K562 (cell line): ENCODE data around the gene XPR1. TPM values are rescaled to one million over a fixed set of nuclear protein-coding genes. Genes with fewer than 3 reads are reported as not detected.

ENCODE experiments used
- ATAC-seq: fragments of 200-7000 bp; cut with Tn5 transposase; 3 replicates; pipeline ENCODE4 v1.9.1; 2020; ENCODE audit warnings: moderate library complexity
- BruUV-seq: library from RNA; stranded (reverse); fragments of 400-500 nt; replicated peaks from 2 replicates; lab custom pipeline; 2021; lab: Mats Ljungman, UMichigan
- CTCF ChIA-PET: fragments of 300-600 bp; formaldehyde crosslinking; extraction: SDS; loops from one replicate; lab custom pipeline; 2021; ENCODE audit warnings: low intra/inter-chr PET ratio; lab: Yijun Ruan, JAX
- POLR2A ChIA-PET: fragments of 300-600, 350-650 bp; sonication (Branson Sonifier 250); formaldehyde crosslinking; extraction: SDS; loops from one replicate; lab custom pipeline; 2021; ENCODE audit warnings: antibody characterized with exemption, inconsistent platforms; lab: Yijun Ruan, JAX
- DNase-seq, 4 experiments: peaks; one replicate each; pipeline versions ENCODE4 v3.0.0 to v3.0.0-alpha.2; 2011 to 2018; ENCODE audit warnings: low spot score in 3 of 4, mixed read lengths in 3 of 4; ENCODE audit errors: extremely low read depth in 1 of 4
- FAIRE-seq: peaks from 2 replicates; lab custom pipeline; 2011; peaks lifted over from hg19 to GRCh38; lab: Jason Lieb, UNC
- H2AFZ ChIP-seq: 2 replicates; pipeline ENCODE4 v1.6.0; 2011; ENCODE audit warnings: low read depth, low read length, control low read depth, inconsistent platforms
- H3K27ac ChIP-seq: fragments of 200-600 bp; 3 replicates; pipeline ENCODE4 v1.8.0; 2011; ENCODE audit warnings: low read depth, mild to moderate bottlenecking, control low read depth, inconsistent platforms, low read length, moderate library complexity, mixed read lengths; ENCODE audit errors: extremely low read depth
- H3K27me3 ChIP-seq, 2 experiments: fragments of 300-600 bp in 1 of 2; 2 replicates in 1 of 2; 3 replicates in 1 of 2; pipeline versions ENCODE4 v1.6.0 to v1.8.0; 2011; ENCODE audit warnings: inconsistent platforms in 2 of 2, low read length in 2 of 2, mild to moderate bottlenecking in 1 of 2, mixed read lengths in 1 of 2, moderate library complexity in 1 of 2; ENCODE audit not compliant: control insufficient read depth in 2 of 2, insufficient read depth in 2 of 2
- H3K36me3 ChIP-seq: fragments of 300-600 bp; 3 replicates; pipeline ENCODE4 v1.8.0; 2011; ENCODE audit warnings: mild to moderate bottlenecking, low read length, inconsistent platforms; ENCODE audit not compliant: control insufficient read depth, insufficient read depth
- H3K4me1 ChIP-seq, 2 experiments: fragments of 200-600 bp in 1 of 2; replicated peaks in 1 of 2; 2 replicates in 1 of 2; 3 replicates in 1 of 2; pipeline versions ENCODE4 v1.5.1 to v1.8.0; 2011; ENCODE audit warnings: inconsistent platforms in 2 of 2, low read length in 2 of 2, mild to moderate bottlenecking in 1 of 2, mixed read lengths in 1 of 2, moderate library complexity in 1 of 2; ENCODE audit not compliant: control insufficient read depth in 2 of 2, insufficient read depth in 2 of 2
- H3K4me2 ChIP-seq: 2 replicates; pipeline ENCODE4 v1.6.1; 2011; ENCODE audit warnings: low read length, control low read depth, inconsistent platforms, mixed read lengths; ENCODE audit not compliant: insufficient read depth
- H3K4me3 ChIP-seq: fragments of 200-600 bp; sonication (generic), shearing (Covaris generic); 2 replicates; pipeline ENCODE4 v1.5.1; 2016; ENCODE audit warnings: control low read depth, inconsistent platforms
- H3K79me2 ChIP-seq: fragments of 200-600 bp; 3 replicates; pipeline ENCODE4 v1.8.0; 2011; ENCODE audit warnings: low read length, inconsistent platforms; ENCODE audit not compliant: control insufficient read depth, insufficient read depth
- H3K9ac ChIP-seq, 2 experiments: 2 replicates each; pipeline versions ENCODE4 v1.6.0 to v1.6.1; 2011; ENCODE audit warnings: low read depth in 2 of 2, low read length in 2 of 2, control low read depth in 1 of 2, inconsistent platforms in 1 of 2, mild to moderate bottlenecking in 1 of 2, mixed read lengths in 1 of 2; ENCODE audit not compliant: insufficient read depth in 1 of 2
- H3K9me1 ChIP-seq: one replicate; pipeline ENCODE4 v1.6.0; 2011; ENCODE audit warnings: inconsistent platforms, mild to moderate bottlenecking, low read length, moderate library complexity; ENCODE audit not compliant: control insufficient read depth, insufficient read depth
- H3K9me3 ChIP-seq: replicated peaks from 2 replicates; pipeline ENCODE4 v1.5.1; 2011; ENCODE audit warnings: low read depth, low read length, inconsistent platforms; ENCODE audit not compliant: control insufficient read depth, insufficient read depth
- H4K20me1 ChIP-seq: replicated peaks from 2 replicates; pipeline ENCODE4 v1.6.1; 2011; ENCODE audit warnings: low read length, inconsistent platforms, mixed read lengths; ENCODE audit not compliant: control insufficient read depth, insufficient read depth
- CBX8 ChIP-seq: fragments of 200-600 bp; sonication (generic); IDR thresholded peaks from 2 replicates; pipeline ENCODE4 v1.6.1; 2012; ENCODE audit warnings: borderline replicate concordance, mixed run types, low read depth, mild to moderate bottlenecking, moderate library complexity, mixed read lengths, low read length, control low read depth, inconsistent platforms; ENCODE audit not compliant: poor library complexity, severe bottlenecking; ENCODE audit errors: extremely low read depth
- CREB3 ChIP-seq: fragments of 450-650 bp; conservative IDR thresholded peaks from 2 replicates; pipeline ENCODE4 v1.6.1; 2016; ENCODE audit warnings: missing genetic modification characterization, low read depth, mild to moderate bottlenecking, missing compliant biosample characterization, moderate library complexity
- ELF2 ChIP-seq: fragments of 250-450 bp; sonication (Bioruptor Pico); IDR thresholded peaks from 2 replicates; pipeline ENCODE4 v1.5.0; 2021; ENCODE audit warnings: mild to moderate bottlenecking
- GTF2F1 ChIP-seq: IDR thresholded peaks from 2 replicates; pipeline ENCODE4 v1.6.1; 2011; ENCODE audit warnings: low read depth, low read length, improper control_type of control experiment
- RREB1 ChIP-seq: fragments of 250-450 bp; sonication (Bioruptor Pico); IDR thresholded peaks from 2 replicates; pipeline ENCODE4 v1.4.0; 2020
- SMC3 ChIP-seq: conservative IDR thresholded peaks from 2 replicates; pipeline ENCODE4 v1.6.1; 2011; ENCODE audit warnings: low read depth, low read length, improper control_type of control experiment; ENCODE audit not compliant: insufficient read depth
- SRSF9 ChIP-seq: fragments of 200-400 bp; formaldehyde crosslinking; IDR thresholded peaks from 2 replicates; pipeline ENCODE4 v1.6.1; 2017; ENCODE audit warnings: low read depth, low read length, borderline replicate concordance
- USF2 ChIP-seq: sonication (generic); formaldehyde crosslinking; IDR thresholded peaks from 2 replicates; pipeline ENCODE4 v1.5.0; 2020; ENCODE audit warnings: missing genetic modification reagents
- ZNF134 ChIP-seq: fragments of 250-450 bp; sonication (Bioruptor Pico); conservative IDR thresholded peaks from 2 replicates; pipeline ENCODE4 v1.4.0; 2020
- ZNF445 ChIP-seq: fragments of 250-450 bp; sonication (Bioruptor Pico); IDR thresholded peaks from 2 replicates; pipeline ENCODE4 v1.4.0; 2020; ENCODE audit warnings: low read depth, mild to moderate bottlenecking, moderate library complexity
- in situ Hi-C: fragments of 300-500 bp; cut with MboI; formaldehyde crosslinking; loops from 4 replicates; pipeline ENCODE4 v1.15.0; 2018; ENCODE audit warnings: inconsistent platforms, mixed read lengths
- intact Hi-C: fragments of 100-400 bp; cut with micrococcal nuclease; formaldehyde crosslinking; loops from 2 replicates; pipeline ENCODE4 v1.14.2; 2022
- polyA plus RNA-seq, 8 experiments: library from polyadenylated mRNA; depleted of rRNA in 4 of 8; stranded (reverse) in 5 of 8; unstranded in 3 of 8; fragments of >200 nt; fragmentation: Nextera tagmentation in 2 of 8; fragmentation: Illumina TruSeq in 1 of 8; extraction: Ambion mirVana in 2 of 8; extraction: Trizol in 1 of 8; gene quantifications; 2 replicates each; pipeline versions ENCODE4 v1.2.1 to v1.2.3, GENCODE V29; 2011 to 2014; ENCODE audit warnings: inconsistent platforms in 1 of 8, missing spikeins in 1 of 8
- total RNA-seq, 7 experiments: library from RNA; depleted of rRNA in 6 of 7; stranded (reverse); fragments of >200 nt in 6 of 7; fragmentation: Illumina TruSeq in 2 of 7; extraction: Trizol in 2 of 7; gene quantifications; 2 replicates each; pipeline versions ENCODE4 v1.2.1 to v1.2.3, GENCODE V29; 2011 to 2021; ENCODE audit warnings: low replicate concordance in 1 of 7
- TF ChIP-seq, protein P1 (sequence below): fragments of 250-450 bp; sonication (Bioruptor Pico); IDR thresholded peaks from 2 replicates; pipeline ENCODE4 v1.8.0; 2021; ENCODE audit warnings: moderate library complexity, mild to moderate bottlenecking, inconsistent platforms

Gene XPR1
- total and polyA plus RNA-seq, 9 of the 15 experiments (the other 6 are each of a cell fraction or from before 2014, with no cell fraction given): 3.0 to 66.2 (median 38.6) TPM

DNA sequence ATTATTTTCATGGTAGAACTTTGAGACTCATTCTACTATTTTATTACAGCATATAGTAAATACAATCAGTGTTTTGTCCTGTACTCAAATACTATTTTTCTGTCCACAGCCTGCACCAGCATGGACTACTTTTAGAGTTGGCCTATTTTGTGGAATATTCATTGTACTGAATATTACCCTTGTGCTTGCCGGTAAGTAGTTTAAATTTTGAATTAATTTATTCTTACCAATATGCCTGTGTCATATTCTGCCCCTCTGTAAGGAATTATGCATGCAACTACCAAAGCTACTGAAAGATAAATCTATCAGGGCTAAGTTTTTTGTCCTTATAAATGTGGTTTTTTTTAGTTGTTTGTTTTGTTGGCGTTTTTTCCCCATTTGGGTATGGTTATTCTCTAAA, 179.5 kb downstream of the XPR1 start (continued):
- TF ChIP-seq SMC3: no peak
- TF ChIP-seq GTF2F1: no peak

DNA sequence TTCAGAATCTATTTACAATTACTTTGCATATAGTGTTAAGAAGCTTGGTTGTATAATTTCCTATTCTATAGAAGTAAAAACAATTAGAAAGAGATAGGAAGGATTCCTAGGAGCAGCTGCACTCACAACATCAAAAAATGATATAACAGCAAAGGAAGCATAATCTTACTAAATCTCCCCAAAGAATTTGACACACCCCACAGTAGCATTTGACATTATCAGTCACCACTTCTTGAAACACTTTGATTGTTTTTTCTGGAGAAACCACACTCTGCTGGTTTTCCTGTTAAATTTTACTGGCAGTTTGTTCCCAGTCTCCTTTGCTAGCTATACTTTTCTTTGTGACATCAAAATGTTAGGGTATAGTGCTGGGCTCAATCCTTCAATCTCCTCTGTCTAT, 180.1 kb downstream of the XPR1 start:
- intact Hi-C loops: no loop called here
- no peak overlapping the region for H3K4me2 ChIP-seq
- H3K79me2 ChIP-seq: no peaks in the 10 kb centered on the region; the same call in 2 of the 3 replicates
- POLR2A ChIA-PET: no interaction called here
- no peak overlapping the region for H3K27ac ChIP-seq
- H3K9me3 ChIP-seq: no peaks in the 10 kb centered on the region
- BruUV-seq: no TSS peak
- CTCF ChIA-PET: no interaction called here
- H3K4me3 ChIP-seq: no peak overlapping the region
- H3K4me1 ChIP-seq: peaks cover 6 to 18% of the 10 kb centered on the region in 2 experiments; a peak in 4 of 5 replicates
- no peak for ATAC-seq
- H4K20me1 ChIP-seq: no peaks in the 10 kb centered on the region
- no peak overlapping the region for H3K9ac ChIP-seq
- H3K27me3 ChIP-seq: no peaks in the 10 kb centered on the region
- no peaks in the 10 kb centered on the region for H3K9me1 ChIP-seq
- peaks cover 33% of the 10 kb centered on the region; the same call in 2 of the 3 replicates for H3K36me3 ChIP-seq
- no peak for DNase-seq
- no peak overlapping the region for H2AFZ ChIP-seq
- no peak for FAIRE-seq
- in situ Hi-C loops: no loop called here
- TF ChIP-seq, protein P1, sequence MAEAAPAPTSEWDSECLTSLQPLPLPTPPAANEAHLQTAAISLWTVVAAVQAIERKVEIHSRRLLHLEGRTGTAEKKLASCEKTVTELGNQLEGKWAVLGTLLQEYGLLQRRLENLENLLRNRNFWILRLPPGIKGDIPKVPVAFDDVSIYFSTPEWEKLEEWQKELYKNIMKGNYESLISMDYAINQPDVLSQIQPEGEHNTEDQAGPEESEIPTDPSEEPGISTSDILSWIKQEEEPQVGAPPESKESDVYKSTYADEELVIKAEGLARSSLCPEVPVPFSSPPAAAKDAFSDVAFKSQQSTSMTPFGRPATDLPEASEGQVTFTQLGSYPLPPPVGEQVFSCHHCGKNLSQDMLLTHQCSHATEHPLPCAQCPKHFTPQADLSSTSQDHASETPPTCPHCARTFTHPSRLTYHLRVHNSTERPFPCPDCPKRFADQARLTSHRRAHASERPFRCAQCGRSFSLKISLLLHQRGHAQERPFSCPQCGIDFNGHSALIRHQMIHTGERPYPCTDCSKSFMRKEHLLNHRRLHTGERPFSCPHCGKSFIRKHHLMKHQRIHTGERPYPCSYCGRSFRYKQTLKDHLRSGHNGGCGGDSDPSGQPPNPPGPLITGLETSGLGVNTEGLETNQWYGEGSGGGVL (CRISPR knock-in tag): no peak
- TF ChIP-seq CBX8 (no peak), RREB1 (CRISPR knock-in tag) (no peak), USF2 (CRISPR knock-in tag) (no peak), CREB3 (tag) (no peak), ELF2 (CRISPR knock-in tag) (no peak), SRSF9 (no peak), ZNF445 (CRISPR knock-in tag) (no peak), ZNF134 (CRISPR knock-in tag) (no peak)
